GM12878 (cell line): ENCODE measurements around the gene KRTAP10-7.

Experiments
- BHLHE40 ChIP-seq, 2 experiments: fragments of 450-650 bp in 1 of 2; IDR thresholded peaks; 2 replicates each; pipeline ENCODE4 v1.6.1; 2011 to 2017; ENCODE audit warnings: low read depth in 2 of 2, borderline replicate concordance in 1 of 2, improper control_type of control experiment in 1 of 2, low read length in 1 of 2, mild to moderate bottlenecking in 1 of 2
- CHD4 ChIP-seq: fragments of 200-600 bp; sonication (generic); IDR thresholded peaks from 2 replicates; pipeline ENCODE4 v1.6.1; 2016; ENCODE audit warnings: mild to moderate bottlenecking
- CTCF ChIP-seq, 3 experiments: IDR thresholded peaks in 2 of 3; conservative IDR thresholded peaks in 1 of 3; 2 replicates each; pipeline ENCODE4 v1.5.1; 2011; ENCODE audit warnings: low read depth in 3 of 3, low read length in 3 of 3, mild to moderate bottlenecking in 3 of 3, control low read depth in 2 of 3, moderate library complexity in 2 of 3, inconsistent platforms in 1 of 3, mixed read lengths in 1 of 3; ENCODE audit not compliant: control insufficient read depth in 2 of 3, insufficient read depth in 1 of 3; ENCODE audit errors: extremely low read depth in 1 of 3
- CUX1 ChIP-seq: IDR thresholded peaks from 2 replicates; pipeline ENCODE4 v1.6.1; 2012; ENCODE audit warnings: improper control_type of control experiment, low read depth, low read length; ENCODE audit not compliant: insufficient replicate concordance
- HCFC1 ChIP-seq: fragments of 150-350 bp; IDR thresholded peaks from 2 replicates; pipeline ENCODE4 v1.6.1; 2014; ENCODE audit warnings: low read length
- POLR2AphosphoS5 ChIP-seq: IDR thresholded peaks from 2 replicates; pipeline ENCODE4 v1.6.1; 2011; ENCODE audit warnings: mild to moderate bottlenecking, low read length, inconsistent platforms
- RFX5 ChIP-seq: IDR thresholded peaks from 2 replicates; pipeline ENCODE4 v1.6.1; 2011; ENCODE audit warnings: low read depth, low read length, improper control_type of control experiment
- SMC3 ChIP-seq: IDR thresholded peaks from 2 replicates; pipeline ENCODE4 v1.6.1; 2011; ENCODE audit warnings: low read length, improper control_type of control experiment, borderline replicate concordance
- USF2 ChIP-seq: IDR thresholded peaks from 2 replicates; pipeline ENCODE4 v1.6.1; 2011; ENCODE audit warnings: low read depth, low read length, improper control_type of control experiment, borderline replicate concordance

GRCh38 chr21:44583089-44583799 lies 17.2 kb upstream of the KRTAP10-7 start:
- TF ChIP-seq CTCF (IDR thresholded peaks at IDR 0.05 in 2 of 3, conservative IDR thresholded peaks at IDR 0.05 in 1 of 3; ENCODE audit: control insufficient read depth in 2 of 3, extremely low read depth in 1 of 3, insufficient read depth in 1 of 3, low read depth in 3 of 3, low read length in 3 of 3), result no peak
- TF ChIP-seq CHD4, result no peak
- no peak for TF ChIP-seq POLR2AphosphoS5
- TF ChIP-seq USF2, result no peak
- no peak for TF ChIP-seq SMC3
- TF ChIP-seq BHLHE40 (IDR thresholded peaks at IDR 0.05; ENCODE audit: borderline replicate concordance in 1 of 2, low read depth in 2 of 2, low read length in 1 of 2), result no peak
- no peak for TF ChIP-seq HCFC1
- TF ChIP-seq CUX1, result no peak
- TF ChIP-seq RFX5, result no peak
